ENCODE measurements around the gene SIPA1L3. TPM values are rescaled to one million over a fixed set of nuclear protein-coding genes. Genes with fewer than 3 reads are reported as not detected.

SIPA1L3 gene
- total RNA-seq, 6 donors from 2014 or later, result 57.3 to 91.6 (median 69.4) TPM

- Histone ChIP-seq H3K4me1 (peaks cover 17 to 23% (median 18%) of the 10 kb centered on the region in 4 donors), H3K36me3 (no peaks in the 10 kb centered on the region), H3K9me3 (no peaks in the 10 kb centered on the region), H3K27me3 (no peaks in the 10 kb centered on the region), H3K4me3 (no peak overlapping the region), H3K27ac (no peak overlapping the region)
- ATAC-seq (ENCODE audit: low FRiP score in 2 of 2) (no peak), DNase-seq (no peak)
- 92 to 94% methylated on average over 9 of the region's 9 CpGs for WGBS, 2 donors
- TF ChIP-seq POLR2AphosphoS5 (IDR thresholded peaks at IDR 0.05) (no peak), CTCF (IDR thresholded peaks at IDR 0.05) (no peak), POLR2A (IDR thresholded peaks at IDR 0.05) (no peak), EP300 (IDR thresholded peaks at IDR 0.05) (no peak)
Measured at GRCh38 chr19:38009650-38010242, 102.7 kb downstream of the SIPA1L3 start.

- no peak for ATAC-seq (ENCODE audit: low FRiP score in 2 of 2)
- TF ChIP-seq EP300 (IDR thresholded peaks at IDR 0.05) (no peak), POLR2AphosphoS5 (IDR thresholded peaks at IDR 0.05) (no peak), POLR2A (IDR thresholded peaks at IDR 0.05) (no peak), CTCF (IDR thresholded peaks at IDR 0.05) (no peak)
- Histone ChIP-seq H3K4me3 (no peak overlapping the region), H3K27me3 (no peaks in the 10 kb centered on the region), H3K27ac (no peak overlapping the region), H3K9me3 (no peaks in the 10 kb centered on the region), H3K4me1 (peaks cover 9 to 19% (median 13%) of the 10 kb centered on the region in 4 donors), H3K36me3 (no peaks in the 10 kb centered on the region)
- WGBS, 2 donors, result 93 to 94% methylated on average over 3 of the region's 3 CpGs
- DNase-seq, result no peak
Measured at GRCh38 chr19:38011426-38011825, 104.4 kb downstream of the SIPA1L3 start.

- H3K9me3 ChIP-seq, result no peaks in the 10 kb centered on the region
- no peak overlapping the region for H3K4me3 ChIP-seq
- H3K27ac ChIP-seq, result peak overlapping the region in 1 of 4 donors; percentile 64
- TF ChIP-seq EP300 (IDR thresholded peaks at IDR 0.05), result no peak
- no peak for TF ChIP-seq POLR2AphosphoS5 (IDR thresholded peaks at IDR 0.05)
- TF ChIP-seq CTCF (IDR thresholded peaks at IDR 0.05), result no peak
- no peak for TF ChIP-seq POLR2A (IDR thresholded peaks at IDR 0.05)
- peaks cover 9 to 19% (median 13%) of the 10 kb centered on the region in 4 donors for H3K4me1 ChIP-seq
- ATAC-seq (ENCODE audit: low FRiP score in 2 of 2) (no peak), DNase-seq (no peak)
- 76 to 85% methylated on average over 5 of the region's 5 CpGs for WGBS, 2 donors
- no peaks in the 10 kb centered on the region for H3K36me3 ChIP-seq
- no peaks in the 10 kb centered on the region for H3K27me3 ChIP-seq
Measured at GRCh38 chr19:38012290-38012689, 105.3 kb downstream of the SIPA1L3 start.

- Histone ChIP-seq H3K27me3 (no peaks in the 10 kb centered on the region), H3K27ac (peak overlapping the region in 1 of 4 donors; percentile 64), H3K9me3 (no peaks in the 10 kb centered on the region), H3K36me3 (no peaks in the 10 kb centered on the region), H3K4me1 (peaks cover 9 to 19% (median 13%) of the 10 kb centered on the region in 4 donors), H3K4me3 (no peak overlapping the region)
- WGBS, 2 donors, result 66 to 69% methylated on average over 5 of the region's 5 CpGs
- no peak for DNase-seq
- no peak for ATAC-seq (ENCODE audit: low FRiP score in 2 of 2)
- TF ChIP-seq POLR2AphosphoS5 (IDR thresholded peaks at IDR 0.05), result no peak
- TF ChIP-seq POLR2A (IDR thresholded peaks at IDR 0.05), result no peak
- TF ChIP-seq CTCF (IDR thresholded peaks at IDR 0.05), result no peak
- no peak for TF ChIP-seq EP300 (IDR thresholded peaks at IDR 0.05)
Measured at GRCh38 chr19:38012944-38013343, 105.9 kb downstream of the SIPA1L3 start.

All from upper lobe of left lung (tissue), 6 donors.